Breast epithelium (tissue), 4 donors: ENCODE data around the gene RIPOR3. TPM values are rescaled to one million over a fixed set of nuclear protein-coding genes. Genes with fewer than 3 reads are reported as not detected.

Experiments
- DNase-seq, 2 donors: peaks; one replicate each; pipeline ENCODE4 v3.0.0-alpha.2; 2019; ENCODE audit warnings: low spot score in 2 of 2
- H3K27ac ChIP-seq, 2 donors: fragments of 200-600 bp; sonication (generic) in 1 of 2; one replicate each; pipeline ENCODE4 v1.5.1; 2016 to 2019; ENCODE audit warnings: mild to moderate bottlenecking in 1 of 2
- H3K27me3 ChIP-seq, 2 donors: fragments of 200-600 bp; sonication (generic) in 1 of 2; one replicate each; pipeline versions ENCODE4 v1.5.1 to v1.6.0; 2017 to 2019; ENCODE audit warnings: control low read depth in 1 of 2, mild to moderate bottlenecking in 1 of 2
- H3K36me3 ChIP-seq: fragments of 200-600 bp; one replicate; pipeline ENCODE4 v1.5.1; 2019
- H3K4me1 ChIP-seq, 2 donors: fragments of 200-600 bp; sonication (generic); one replicate each; pipeline ENCODE4 v1.5.1; 2016 to 2019; ENCODE audit warnings: control low read depth in 1 of 2
- H3K4me3 ChIP-seq, 3 donors: fragments of 200-600 bp; sonication (generic); 1 replicate in 2 of 3; 2 replicates in 1 of 3; pipeline ENCODE4 v1.5.1; 2016 to 2019; ENCODE audit warnings: mild to moderate bottlenecking in 3 of 3, moderate library complexity in 2 of 3
- H3K9me3 ChIP-seq, 2 donors: fragments of 200-600 bp; sonication (generic) in 1 of 2; one replicate each; pipeline ENCODE4 v1.5.1; 2016 to 2019; ENCODE audit warnings: control low read depth in 1 of 2
- POLR2A ChIP-seq: fragments of 450-650 bp; IDR thresholded peaks from one replicate; pipeline ENCODE4 v1.6.1; 2016; ENCODE audit warnings: antibody characterized with exemption, mild to moderate bottlenecking, moderate library complexity
- POLR2AphosphoS5 ChIP-seq, 3 donors: sonication (generic); formaldehyde crosslinking; IDR thresholded peaks; one replicate each; pipeline ENCODE4 v1.6.1; 2017; ENCODE audit warnings: antibody characterized with exemption in 3 of 3
- intact Hi-C: fragments of 100-400 bp; cut with DNase I; formaldehyde crosslinking; loops from one replicate; pipeline ENCODE4 v1.15.1; 2023; ENCODE audit warnings: low total_unique reads
- total RNA-seq, 3 donors: library from RNA; depleted of rRNA; stranded (reverse); fragments of >200 nt; gene quantifications; one replicate each; pipeline ENCODE4 v1.1.0, GENCODE V29; 2016
- TF ChIP-seq, protein P1 (sequence below), 3 donors: fragments of 450-650 bp; IDR thresholded peaks; one replicate each; pipeline ENCODE4 v1.5.1; 2016 to 2017; ENCODE audit warnings: antibody characterized with exemption in 3 of 3, mild to moderate bottlenecking in 3 of 3, moderate library complexity in 3 of 3

The RIPOR3 gene
- total RNA-seq, 3 donors from 2014 or later = 4.5 to 35.5 (median 26.9) TPM

DNA sequence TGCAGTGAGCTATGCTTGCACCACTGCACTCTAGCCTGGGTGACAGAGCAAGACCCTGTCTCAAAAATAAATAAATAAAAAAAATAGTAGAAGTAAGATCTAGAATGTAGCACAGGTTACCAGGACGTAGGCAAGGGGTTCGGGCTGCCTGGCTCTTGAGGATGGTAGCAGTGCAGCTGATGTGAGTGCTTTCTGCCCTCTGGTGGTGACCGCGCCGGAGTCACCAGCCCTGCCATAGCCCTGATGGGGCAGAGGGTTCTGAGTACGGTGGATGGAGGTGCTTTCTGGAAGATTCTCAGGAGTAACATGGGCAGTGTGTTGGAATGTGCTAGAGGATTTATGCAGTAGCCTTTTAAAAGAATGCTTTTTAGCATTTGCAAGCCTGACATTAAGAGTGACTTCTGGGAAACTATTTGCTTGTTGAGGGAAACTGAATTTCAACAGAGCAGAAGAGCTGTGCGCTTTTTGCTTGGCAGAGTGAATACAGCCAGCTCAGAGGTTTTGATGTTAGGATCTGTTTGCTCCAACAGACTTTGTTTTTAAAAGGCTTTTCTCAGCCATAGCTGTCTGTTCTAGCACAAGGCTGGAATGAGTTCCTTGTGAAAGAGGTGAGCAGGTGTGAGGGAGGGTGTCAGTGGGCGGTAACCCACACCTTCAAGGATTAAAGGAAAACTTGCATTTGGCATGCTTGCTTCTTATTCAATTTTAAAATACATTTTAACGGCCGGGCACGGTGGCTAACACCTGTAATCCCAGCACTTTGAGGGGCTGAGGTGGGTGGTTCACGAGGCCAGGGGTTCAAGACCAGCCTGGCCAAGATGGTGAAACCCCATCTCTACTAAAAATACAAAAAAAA is 115.2 kb downstream of the RIPOR3 start:
- TF ChIP-seq, protein P1, sequence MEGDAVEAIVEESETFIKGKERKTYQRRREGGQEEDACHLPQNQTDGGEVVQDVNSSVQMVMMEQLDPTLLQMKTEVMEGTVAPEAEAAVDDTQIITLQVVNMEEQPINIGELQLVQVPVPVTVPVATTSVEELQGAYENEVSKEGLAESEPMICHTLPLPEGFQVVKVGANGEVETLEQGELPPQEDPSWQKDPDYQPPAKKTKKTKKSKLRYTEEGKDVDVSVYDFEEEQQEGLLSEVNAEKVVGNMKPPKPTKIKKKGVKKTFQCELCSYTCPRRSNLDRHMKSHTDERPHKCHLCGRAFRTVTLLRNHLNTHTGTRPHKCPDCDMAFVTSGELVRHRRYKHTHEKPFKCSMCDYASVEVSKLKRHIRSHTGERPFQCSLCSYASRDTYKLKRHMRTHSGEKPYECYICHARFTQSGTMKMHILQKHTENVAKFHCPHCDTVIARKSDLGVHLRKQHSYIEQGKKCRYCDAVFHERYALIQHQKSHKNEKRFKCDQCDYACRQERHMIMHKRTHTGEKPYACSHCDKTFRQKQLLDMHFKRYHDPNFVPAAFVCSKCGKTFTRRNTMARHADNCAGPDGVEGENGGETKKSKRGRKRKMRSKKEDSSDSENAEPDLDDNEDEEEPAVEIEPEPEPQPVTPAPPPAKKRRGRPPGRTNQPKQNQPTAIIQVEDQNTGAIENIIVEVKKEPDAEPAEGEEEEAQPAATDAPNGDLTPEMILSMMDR (IDR thresholded peaks at IDR 0.05) = peak in 2 of 3 donors; percentile 48 to 63
- TF ChIP-seq POLR2A (no peak), POLR2AphosphoS5 (IDR thresholded peaks at IDR 0.05) (no peak)
- H3K27ac ChIP-seq = no peak overlapping the region
- H3K4me3 ChIP-seq = no peak overlapping the region
- H3K4me1 ChIP-seq = peaks cover 0 to 28% of the 10 kb centered on the region in 2 donors
- H3K9me3 ChIP-seq = no peaks in the 10 kb centered on the region
- H3K27me3 ChIP-seq = no peaks in the 10 kb centered on the region
- no peak for DNase-seq
- no peaks in the 10 kb centered on the region for H3K36me3 ChIP-seq
- intact Hi-C loops = loop anchor here (5.0 kb wide), 1 partner anchor 389 kb away; no protein-coding TSS in a partner anchor

DNA sequence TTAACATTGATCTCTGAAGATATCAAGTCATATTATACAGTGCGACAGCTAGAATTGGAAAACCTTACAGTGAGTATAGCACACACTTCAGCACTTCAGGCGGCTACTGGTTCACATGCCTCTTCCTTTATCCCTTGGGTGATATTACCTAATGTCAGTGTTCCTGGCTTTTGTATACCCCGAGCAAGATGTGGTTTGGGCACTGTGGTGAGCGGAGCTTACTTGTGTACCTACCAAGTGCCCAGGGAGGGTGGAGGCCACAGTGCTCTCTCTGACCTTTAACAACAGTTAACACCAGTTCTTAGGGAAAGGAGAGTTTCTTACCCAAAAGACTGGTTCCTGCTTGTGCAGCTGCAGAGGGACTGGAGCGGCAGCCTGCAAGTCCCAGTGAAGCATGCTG is 116.8 kb downstream of the RIPOR3 start:
- H3K36me3 ChIP-seq = no peaks in the 10 kb centered on the region
- no peak for DNase-seq
- H3K4me3 ChIP-seq = no peak overlapping the region
- H3K9me3 ChIP-seq = no peaks in the 10 kb centered on the region
- TF ChIP-seq POLR2A (no peak), POLR2AphosphoS5 (IDR thresholded peaks at IDR 0.05) (no peak)
- TF ChIP-seq, protein P1 (IDR thresholded peaks at IDR 0.05) = no peak
- no peak overlapping the region for H3K27ac ChIP-seq
- H3K4me1 ChIP-seq = peaks cover 0 to 28% of the 10 kb centered on the region in 2 donors
- no peaks in the 10 kb centered on the region for H3K27me3 ChIP-seq
- intact Hi-C loops = no loop called here

DNA sequence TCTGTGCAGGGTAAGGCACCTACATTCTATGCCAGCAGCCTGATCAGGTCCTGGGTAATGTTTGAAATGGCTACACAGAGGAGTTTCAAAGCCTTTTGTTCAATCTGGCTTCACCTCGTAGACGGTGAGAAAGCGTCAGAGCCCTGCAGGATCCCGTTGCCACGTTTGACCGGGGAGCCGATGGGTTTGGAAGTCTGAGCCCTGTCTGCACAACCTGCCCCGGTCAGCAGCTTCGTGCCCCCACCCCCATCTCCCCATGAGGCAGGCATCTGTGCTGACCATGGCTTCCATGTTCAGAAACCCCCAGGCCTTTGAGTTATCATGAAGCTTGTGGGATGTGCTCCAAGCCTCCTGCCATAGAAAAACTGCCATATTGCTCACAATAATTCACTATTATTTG is 117.2 kb downstream of the RIPOR3 start:
- intact Hi-C loops = no loop called here
- no peak for DNase-seq

DNA sequence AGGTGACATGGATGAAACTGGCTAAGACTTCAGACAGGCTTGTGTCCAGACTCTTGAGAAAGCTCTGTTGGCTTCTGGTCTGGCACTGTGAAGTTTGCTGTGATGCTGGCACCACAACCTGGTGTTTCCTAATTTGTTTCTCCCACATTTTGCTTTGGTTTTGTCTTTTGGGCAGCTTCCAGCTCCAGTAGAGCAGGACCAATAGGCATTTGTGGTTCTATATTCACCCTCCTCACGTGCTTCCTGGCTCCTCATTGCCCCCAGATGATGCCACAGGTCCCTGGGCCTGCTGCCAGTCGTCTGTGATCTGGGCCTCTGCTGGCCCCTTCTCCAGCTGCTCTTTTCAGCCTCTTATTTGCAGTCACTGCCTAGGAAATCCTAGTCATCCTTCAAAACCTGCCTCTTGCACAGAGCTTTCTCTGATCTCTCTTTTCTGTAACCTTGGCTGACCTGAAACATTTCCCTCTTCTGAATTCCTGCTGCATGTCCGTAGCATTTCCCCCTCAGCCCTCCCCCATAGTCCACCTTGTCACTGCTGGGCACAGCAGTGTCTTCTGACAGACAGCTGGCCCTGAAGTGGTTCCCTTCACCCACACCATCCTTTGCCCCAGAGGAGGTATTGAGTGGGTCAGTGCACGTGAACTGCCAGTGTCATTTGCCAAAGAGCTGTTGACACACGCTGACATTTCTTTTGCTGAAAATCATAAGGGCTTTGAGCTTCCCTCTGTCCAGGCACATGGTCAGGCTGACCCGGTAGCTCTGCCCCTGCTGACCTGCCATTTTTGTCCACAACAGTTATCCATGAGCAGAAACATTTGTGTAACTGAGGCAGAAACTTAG is 118.2 kb downstream of the RIPOR3 start:
- H3K9me3 ChIP-seq = no peaks in the 10 kb centered on the region
- no peaks in the 10 kb centered on the region for H3K27me3 ChIP-seq
- H3K4me3 ChIP-seq = no peak overlapping the region
- intact Hi-C loops = no loop called here
- peak overlapping the region in 1 of 2 donors; percentile 42 for H3K27ac ChIP-seq
- H3K4me1 ChIP-seq = peaks cover 0 to 28% of the 10 kb centered on the region in 2 donors
- TF ChIP-seq POLR2A (no peak), POLR2AphosphoS5 (IDR thresholded peaks at IDR 0.05) (no peak)
- TF ChIP-seq, protein P1 (IDR thresholded peaks at IDR 0.05) = no peak
- H3K36me3 ChIP-seq = no peaks in the 10 kb centered on the region
- no peak for DNase-seq

More for the DNA sequence above, 117.2 kb downstream of the RIPOR3 start:
- Histone ChIP-seq H3K27me3 (no peaks in the 10 kb centered on the region), H3K9me3 (no peaks in the 10 kb centered on the region), H3K4me1 (peaks cover 0 to 28% of the 10 kb centered on the region in 2 donors), H3K36me3 (no peaks in the 10 kb centered on the region), H3K27ac (no peak overlapping the region), H3K4me3 (no peak overlapping the region)
- TF ChIP-seq POLR2A (no peak), POLR2AphosphoS5 (IDR thresholded peaks at IDR 0.05) (no peak)
- TF ChIP-seq, protein P1 (IDR thresholded peaks at IDR 0.05) = no peak
